KMS-11 (cell line): Measurements from ENCODE around the gene BIN1.

ENCODE experiments used
- H2AFZ ChIP-seq: fragments of 200-600 bp; sonication (generic); 2 replicates; pipeline ENCODE4 v1.6.1; 2016; ENCODE audit warnings: antibody characterized with exemption, mixed run types, low read depth
- H3K27ac ChIP-seq: fragments of 200-600 bp; sonication (generic); 2 replicates; pipeline ENCODE4 v1.6.1; 2016; ENCODE audit warnings: mild to moderate bottlenecking, mixed run types
- H3K27me3 ChIP-seq: fragments of 200-600 bp; sonication (generic); 2 replicates; pipeline ENCODE4 v1.6.1; 2017; ENCODE audit warnings: mild to moderate bottlenecking, low read depth, mixed run types, moderate library complexity; ENCODE audit not compliant: insufficient read depth
- H3K36me3 ChIP-seq: fragments of 200-600 bp; sonication (generic); 2 replicates; pipeline ENCODE4 v1.6.1; 2017; ENCODE audit warnings: mild to moderate bottlenecking, mixed run types; ENCODE audit not compliant: insufficient read depth
- H3K4me1 ChIP-seq: fragments of 200-600 bp; sonication (generic); 2 replicates; pipeline ENCODE4 v1.6.1; 2016; ENCODE audit warnings: mild to moderate bottlenecking, low read depth, mixed run types; ENCODE audit not compliant: poor library complexity, severe bottlenecking
- H3K4me2 ChIP-seq: fragments of 200-600 bp; sonication (generic); 2 replicates; pipeline ENCODE4 v1.7.0; 2016; ENCODE audit warnings: mild to moderate bottlenecking, mixed run types
- H3K4me3 ChIP-seq: fragments of 200-600 bp; sonication (generic); IDR thresholded peaks from 2 replicates; pipeline ENCODE4 v1.6.1; 2017; ENCODE audit warnings: low read depth, low read length, mixed read lengths; ENCODE audit not compliant: insufficient read depth
- H3K79me2 ChIP-seq: fragments of 200-600 bp; sonication (generic); 2 replicates; pipeline ENCODE4 v1.6.1; 2016; ENCODE audit warnings: low read depth, mixed run types; ENCODE audit not compliant: insufficient read depth
- H3K9ac ChIP-seq: fragments of 200-600 bp; sonication (generic); 2 replicates; pipeline ENCODE4 v1.6.1; 2016; ENCODE audit warnings: mild to moderate bottlenecking, mixed run types
- H4K20me1 ChIP-seq: fragments of 200-600 bp; sonication (generic); 2 replicates; pipeline ENCODE4 v1.6.1; 2016; ENCODE audit warnings: mild to moderate bottlenecking, mixed run types; ENCODE audit not compliant: insufficient read depth
- CTCF ChIP-seq: fragments of 200-600 bp; sonication (generic); conservative IDR thresholded peaks from 2 replicates; pipeline ENCODE4 v1.6.1; 2017; ENCODE audit warnings: low read depth, mild to moderate bottlenecking, antibody characterized with exemption, low read length, moderate library complexity, mixed read lengths

The BIN1 gene

GRCh38 chr2:127146071-127146725, 39.2 kb upstream of the BIN1 start:
- H3K27me3 ChIP-seq = no peaks in the 10 kb centered on the region
- no peaks in the 10 kb centered on the region for H3K79me2 ChIP-seq
- no peak overlapping the region for H3K9ac ChIP-seq
- no peaks in the 10 kb centered on the region for H4K20me1 ChIP-seq
- H3K4me3 ChIP-seq = no peak overlapping the region
- no peaks in the 10 kb centered on the region for H3K36me3 ChIP-seq
- no peak for TF ChIP-seq CTCF
- H3K27ac ChIP-seq = no peak overlapping the region
- no peaks in the 10 kb centered on the region for H3K4me1 ChIP-seq
- no peak overlapping the region for H3K4me2 ChIP-seq
- no peak overlapping the region for H2AFZ ChIP-seq

- H3K27me3 ChIP-seq = no peaks in the 10 kb centered on the region
- no peaks in the 10 kb centered on the region for H3K4me1 ChIP-seq
- no peak for TF ChIP-seq CTCF
- no peak overlapping the region for H3K4me3 ChIP-seq
- H3K79me2 ChIP-seq = no peaks in the 10 kb centered on the region
- H3K4me2 ChIP-seq = no peak overlapping the region
- H3K27ac ChIP-seq = no peak overlapping the region
- H3K36me3 ChIP-seq = no peaks in the 10 kb centered on the region
- H3K9ac ChIP-seq = no peak overlapping the region
- H4K20me1 ChIP-seq = no peaks in the 10 kb centered on the region
- H2AFZ ChIP-seq = no peak overlapping the region
These were observed 38.4 kb upstream of the BIN1 start for GRCh38 chr2:127145280-127145895.

GRCh38 chr2:127143841-127144782, 37.2 kb upstream of the BIN1 start:
- H3K36me3 ChIP-seq = no peaks in the 10 kb centered on the region
- no peak overlapping the region for H3K27ac ChIP-seq
- no peak overlapping the region for H3K9ac ChIP-seq
- no peak overlapping the region for H3K4me2 ChIP-seq
- no peaks in the 10 kb centered on the region for H4K20me1 ChIP-seq
- no peak overlapping the region for H3K4me3 ChIP-seq
- H3K4me1 ChIP-seq = no peaks in the 10 kb centered on the region
- no peak overlapping the region for H2AFZ ChIP-seq
- H3K27me3 ChIP-seq = no peaks in the 10 kb centered on the region
- H3K79me2 ChIP-seq = no peaks in the 10 kb centered on the region
- no peak for TF ChIP-seq CTCF

- TF ChIP-seq CTCF = no peak
- Histone ChIP-seq H3K4me2 (no peak overlapping the region), H3K4me3 (no peak overlapping the region), H3K9ac (no peak overlapping the region), H3K4me1 (no peaks in the 10 kb centered on the region), H3K79me2 (no peaks in the 10 kb centered on the region), H3K27ac (no peak overlapping the region), H3K27me3 (no peaks in the 10 kb centered on the region), H3K36me3 (no peaks in the 10 kb centered on the region), H4K20me1 (no peaks in the 10 kb centered on the region), H2AFZ (no peak overlapping the region)
These were observed 36.0 kb upstream of the BIN1 start for GRCh38 chr2:127142663-127143630.
